Measurements from ENCODE around the gene CP.

Gene CP

GRCh38 chr3:149145974-149146373 is 75.7 kb downstream of the CP start:
- no peak for DNase-seq (ENCODE audit: low spot score)
- H2AK5ac ChIP-seq (ENCODE audit: low read depth, low read length): no peak overlapping the region
- no peak overlapping the region for H3K9ac ChIP-seq (ENCODE audit: low read depth, low read length, poor library complexity)
- no peaks in the 10 kb centered on the region for H3K9me3 ChIP-seq (replicated peaks in 1 of 2; ENCODE audit: control insufficient read depth in 2 of 2, insufficient read depth in 1 of 2, low read depth in 1 of 2, low read length in 2 of 2)
- no CpG with 5 or more reads among the region's 1 CpG for WGBS, 2 donors (ENCODE audit: extremely low coverage in 2 of 2, insufficient read length in 2 of 2, insufficient replicate concordance in 1 of 2)
- peaks cover 0 to 3% of the 10 kb centered on the region in 2 donors for H3K4me1 ChIP-seq (ENCODE audit: control insufficient read depth in 2 of 2, insufficient read depth in 1 of 2, low read depth in 1 of 2, low read length in 2 of 2)
- no peak overlapping the region for H4K91ac ChIP-seq (ENCODE audit: low read depth, low read length, poor library complexity)
- H3K4me2 ChIP-seq (ENCODE audit: insufficient read depth, low read length, poor library complexity, severe bottlenecking): no peak overlapping the region
- H3K14ac ChIP-seq (ENCODE audit: low read length): no peak overlapping the region
- H3K23ac ChIP-seq (ENCODE audit: low read depth, low read length, poor library complexity): no peak overlapping the region
- H3K79me1 ChIP-seq (ENCODE audit: low read depth, low read length): no peaks in the 10 kb centered on the region
- no peaks in the 10 kb centered on the region for H3K27me3 ChIP-seq (ENCODE audit: control insufficient read depth in 3 of 3, insufficient read depth in 3 of 3, low read depth in 1 of 3, low read length in 3 of 3)
- H2BK12ac ChIP-seq (ENCODE audit: low read length): no peak overlapping the region
- no peak overlapping the region for H3K4ac ChIP-seq (ENCODE audit: low read length)
- H3K36me3 ChIP-seq (replicated peaks in 1 of 2; ENCODE audit: control insufficient read depth in 2 of 2, insufficient read depth in 2 of 2, low read length in 2 of 2): peaks cover 4 to 82% of the 10 kb centered on the region in 2 donors
- no peak overlapping the region for H2AFZ ChIP-seq (ENCODE audit: low read length)
- no peak overlapping the region for H3K27ac ChIP-seq (replicated peaks; ENCODE audit: low read length)
- no peak overlapping the region for H2BK5ac ChIP-seq (ENCODE audit: low read length)
- H2BK15ac ChIP-seq (ENCODE audit: low read length): no peak overlapping the region
- H4K8ac ChIP-seq (ENCODE audit: low read depth, low read length): no peak overlapping the region
- H3K4me3 ChIP-seq (ENCODE audit: low read length in 2 of 2): no peak overlapping the region
- H2BK120ac ChIP-seq (ENCODE audit: low read depth, low read length): no peak overlapping the region
- H3K18ac ChIP-seq (ENCODE audit: low read length): no peak overlapping the region

GRCh38 chr3:149145356-149145755 is 76.3 kb downstream of the CP start:
- H3K27me3 ChIP-seq (ENCODE audit: control insufficient read depth in 3 of 3, insufficient read depth in 3 of 3, low read depth in 1 of 3, low read length in 3 of 3): no peaks in the 10 kb centered on the region
- H3K27ac ChIP-seq (replicated peaks; ENCODE audit: low read length): no peak overlapping the region
- H2BK5ac ChIP-seq (ENCODE audit: low read length): no peak overlapping the region
- no peak overlapping the region for H3K4me2 ChIP-seq (ENCODE audit: insufficient read depth, low read length, poor library complexity, severe bottlenecking)
- no CpG with 5 or more reads among the region's 2 CpGs for WGBS, 2 donors (ENCODE audit: extremely low coverage in 2 of 2, insufficient read length in 2 of 2, insufficient replicate concordance in 1 of 2)
- no peak overlapping the region for H3K9ac ChIP-seq (ENCODE audit: low read depth, low read length, poor library complexity)
- H2BK15ac ChIP-seq (ENCODE audit: low read length): no peak overlapping the region
- H4K91ac ChIP-seq (ENCODE audit: low read depth, low read length, poor library complexity): no peak overlapping the region
- H2BK120ac ChIP-seq (ENCODE audit: low read depth, low read length): no peak overlapping the region
- peaks cover 0 to 3% of the 10 kb centered on the region in 2 donors for H3K4me1 ChIP-seq (ENCODE audit: control insufficient read depth in 2 of 2, insufficient read depth in 1 of 2, low read depth in 1 of 2, low read length in 2 of 2)
- no peak overlapping the region for H3K18ac ChIP-seq (ENCODE audit: low read length)
- H2BK12ac ChIP-seq (ENCODE audit: low read length): no peak overlapping the region
- H3K4ac ChIP-seq (ENCODE audit: low read length): no peak overlapping the region
- H3K4me3 ChIP-seq (ENCODE audit: low read length in 2 of 2): no peak overlapping the region
- no peak overlapping the region for H3K23ac ChIP-seq (ENCODE audit: low read depth, low read length, poor library complexity)
- peaks cover 0 to 3% of the 10 kb centered on the region in 2 donors for H3K9me3 ChIP-seq (replicated peaks in 1 of 2; ENCODE audit: control insufficient read depth in 2 of 2, insufficient read depth in 1 of 2, low read depth in 1 of 2, low read length in 2 of 2)
- H2AFZ ChIP-seq (ENCODE audit: low read length): no peak overlapping the region
- H3K79me1 ChIP-seq (ENCODE audit: low read depth, low read length): no peaks in the 10 kb centered on the region
- no peak for DNase-seq (ENCODE audit: low spot score)
- no peak overlapping the region for H2AK5ac ChIP-seq (ENCODE audit: low read depth, low read length)
- H3K36me3 ChIP-seq (replicated peaks in 1 of 2; ENCODE audit: control insufficient read depth in 2 of 2, insufficient read depth in 2 of 2, low read length in 2 of 2): peaks cover 4 to 82% of the 10 kb centered on the region in 2 donors
- no peak overlapping the region for H4K8ac ChIP-seq (ENCODE audit: low read depth, low read length)
- H3K14ac ChIP-seq (ENCODE audit: low read length): no peak overlapping the region

- Histone ChIP-seq H2AFZ (ENCODE audit: low read length) (no peak overlapping the region), H3K9ac (ENCODE audit: low read depth, low read length, poor library complexity) (no peak overlapping the region), H3K4me1 (ENCODE audit: control insufficient read depth in 2 of 2, insufficient read depth in 1 of 2, low read depth in 1 of 2, low read length in 2 of 2) (peaks cover 0 to 3% of the 10 kb centered on the region in 2 donors), H2BK15ac (ENCODE audit: low read length) (no peak overlapping the region), H3K79me1 (ENCODE audit: low read depth, low read length) (no peaks in the 10 kb centered on the region), H3K36me3 (replicated peaks in 1 of 2; ENCODE audit: control insufficient read depth in 2 of 2, insufficient read depth in 2 of 2, low read length in 2 of 2) (peaks cover 4 to 64% of the 10 kb centered on the region in 2 donors), H4K8ac (ENCODE audit: low read depth, low read length) (no peak overlapping the region), H3K27ac (replicated peaks; ENCODE audit: low read length) (no peak overlapping the region), H2AK5ac (ENCODE audit: low read depth, low read length) (no peak overlapping the region), H3K9me3 (replicated peaks in 1 of 2; ENCODE audit: control insufficient read depth in 2 of 2, insufficient read depth in 1 of 2, low read depth in 1 of 2, low read length in 2 of 2) (peaks cover 0 to 3% of the 10 kb centered on the region in 2 donors), H2BK120ac (ENCODE audit: low read depth, low read length) (no peak overlapping the region), H2BK5ac (ENCODE audit: low read length) (no peak overlapping the region), H3K4ac (ENCODE audit: low read length) (no peak overlapping the region), H3K18ac (ENCODE audit: low read length) (no peak overlapping the region), H2BK12ac (ENCODE audit: low read length) (no peak overlapping the region), H3K27me3 (ENCODE audit: control insufficient read depth in 3 of 3, insufficient read depth in 3 of 3, low read depth in 1 of 3, low read length in 3 of 3) (no peaks in the 10 kb centered on the region), H3K14ac (ENCODE audit: low read length) (no peak overlapping the region), H4K91ac (ENCODE audit: low read depth, low read length, poor library complexity) (no peak overlapping the region), H3K4me2 (ENCODE audit: insufficient read depth, low read length, poor library complexity, severe bottlenecking) (no peak overlapping the region), H3K4me3 (ENCODE audit: low read length in 2 of 2) (no peak overlapping the region), H3K23ac (ENCODE audit: low read depth, low read length, poor library complexity) (no peak overlapping the region)
- no peak for DNase-seq (ENCODE audit: low spot score)
- WGBS, 2 donors (ENCODE audit: extremely low coverage in 2 of 2, insufficient read length in 2 of 2, insufficient replicate concordance in 1 of 2): no CpG with 5 or more reads among the region's 4 CpGs
Measured at GRCh38 chr3:149142682-149143081, 78.9 kb downstream of the CP start.

- Histone ChIP-seq H3K4me2 (ENCODE audit: insufficient read depth, low read length, poor library complexity, severe bottlenecking) (no peak overlapping the region), H2BK15ac (ENCODE audit: low read length) (no peak overlapping the region), H3K4ac (ENCODE audit: low read length) (no peak overlapping the region), H3K27me3 (ENCODE audit: control insufficient read depth in 3 of 3, insufficient read depth in 3 of 3, low read depth in 1 of 3, low read length in 3 of 3) (no peaks in the 10 kb centered on the region), H3K36me3 (replicated peaks in 1 of 2; ENCODE audit: control insufficient read depth in 2 of 2, insufficient read depth in 2 of 2, low read length in 2 of 2) (peaks cover 0 to 9% of the 10 kb centered on the region in 2 donors), H3K18ac (ENCODE audit: low read length) (no peak overlapping the region), H3K9me3 (replicated peaks in 1 of 2; ENCODE audit: control insufficient read depth in 2 of 2, insufficient read depth in 1 of 2, low read depth in 1 of 2, low read length in 2 of 2) (no peaks in the 10 kb centered on the region), H4K8ac (ENCODE audit: low read depth, low read length) (no peak overlapping the region), H2BK12ac (ENCODE audit: low read length) (no peak overlapping the region), H4K91ac (ENCODE audit: low read depth, low read length, poor library complexity) (no peak overlapping the region), H2AFZ (ENCODE audit: low read length) (no peak overlapping the region), H3K14ac (ENCODE audit: low read length) (no peak overlapping the region), H2BK5ac (ENCODE audit: low read length) (no peak overlapping the region), H2BK120ac (ENCODE audit: low read depth, low read length) (no peak overlapping the region), H3K4me3 (ENCODE audit: low read length in 2 of 2) (no peak overlapping the region), H3K9ac (ENCODE audit: low read depth, low read length, poor library complexity) (no peak overlapping the region), H2AK5ac (ENCODE audit: low read depth, low read length) (no peak overlapping the region), H3K27ac (replicated peaks; ENCODE audit: low read length) (no peak overlapping the region), H3K23ac (ENCODE audit: low read depth, low read length, poor library complexity) (no peak overlapping the region), H3K79me1 (ENCODE audit: low read depth, low read length) (no peaks in the 10 kb centered on the region), H3K4me1 (ENCODE audit: control insufficient read depth in 2 of 2, insufficient read depth in 1 of 2, low read depth in 1 of 2, low read length in 2 of 2) (no peaks in the 10 kb centered on the region)
- WGBS, 2 donors (ENCODE audit: extremely low coverage in 2 of 2, insufficient read length in 2 of 2, insufficient replicate concordance in 1 of 2): no CpG with 5 or more reads among the region's 3 CpGs
- DNase-seq (ENCODE audit: low spot score): no peak
Measured at GRCh38 chr3:149134575-149134974, 87.1 kb downstream of the CP start.
